HG03439 (cell line): Measurements from ENCODE around the gene POC1A.

Experiments used
- ATAC-seq: cut with Tn5 transposase; IDR thresholded peaks from one replicate; pipeline ENCODE4 v1.9.1; 2021; ENCODE audit warnings: mild to moderate bottlenecking, moderate library complexity; ENCODE audit not compliant: unreplicated experiment

POC1A gene

GRCh38 chr3:52088445-52089367 lies 65.5 kb downstream of the POC1A start:
- ATAC-seq, result no peak

GRCh38 chr3:52087731-52088130 lies 66.5 kb downstream of the POC1A start:
- ATAC-seq, result no peak

- ATAC-seq, result no peak
Observed at GRCh38 chr3:52086976-52087663, 67.1 kb downstream of the POC1A start.

GRCh38 chr3:52086461-52086860 lies 67.8 kb downstream of the POC1A start:
- no peak for ATAC-seq

GRCh38 chr3:52085681-52086282 lies 68.4 kb downstream of the POC1A start:
- ATAC-seq, result no peak

- ATAC-seq, result no peak
Observed at GRCh38 chr3:52084954-52085680, 69.1 kb downstream of the POC1A start.

- no peak for ATAC-seq
Observed at GRCh38 chr3:52084216-52084945, 69.8 kb downstream of the POC1A start.

- ATAC-seq, result no peak
Observed at GRCh38 chr3:52083556-52084087, 70.6 kb downstream of the POC1A start.

GRCh38 chr3:52082951-52083350 lies 71.3 kb downstream of the POC1A start:
- ATAC-seq, result no peak

GRCh38 chr3:52080830-52081719 lies 73.1 kb downstream of the POC1A start:
- ATAC-seq, result no peak

- ATAC-seq, result no peak
Observed at GRCh38 chr3:52079958-52080357, 74.3 kb downstream of the POC1A start.

GRCh38 chr3:52078781-52079560 lies 75.3 kb downstream of the POC1A start:
- no peak for ATAC-seq

- no peak for ATAC-seq
Observed at GRCh38 chr3:52077925-52078324, 76.3 kb downstream of the POC1A start.

GRCh38 chr3:52076896-52077780 lies 77.1 kb downstream of the POC1A start:
- no peak for ATAC-seq

- ATAC-seq, result no peak
Observed at GRCh38 chr3:52073490-52073889, 80.7 kb downstream of the POC1A start.

GRCh38 chr3:52072471-52072870 lies 81.8 kb downstream of the POC1A start:
- ATAC-seq, result no peak

- ATAC-seq, result no peak
Observed at GRCh38 chr3:52072020-52072419, 82.2 kb downstream of the POC1A start.
